GM23338 (cell line): Measurements from ENCODE around the gene MERTK.

ENCODE experiments used
- CREB1 ChIP-seq: fragments of 250-450 bp; sonication (Bioruptor Pico); IDR thresholded peaks from 2 replicates; pipeline ENCODE4 v1.5.0; 2020; ENCODE audit warnings: low read depth, mild to moderate bottlenecking, moderate library complexity
- CTCF ChIP-seq, 2 experiments: fragments of 200-600 bp in 1 of 2; sonication (generic) in 1 of 2; conservative IDR thresholded peaks; 2 replicates each; pipeline versions ENCODE4 v1.5.1 to v1.6.1; 2016 to 2017; ENCODE audit warnings: antibody characterized with exemption in 2 of 2, low read depth in 2 of 2, mild to moderate bottlenecking in 2 of 2, moderate library complexity in 1 of 2
- EZH2 ChIP-seq: fragments of 200-600 bp; sonication (generic); IDR thresholded peaks from one replicate; pipeline ENCODE4 v1.8.0; 2017; ENCODE audit warnings: antibody characterized with exemption, mild to moderate bottlenecking, low read depth; ENCODE audit not compliant: unreplicated experiment
- EZH2phosphoT487 ChIP-seq: fragments of 200-600 bp; sonication (generic); IDR thresholded peaks from one replicate; pipeline ENCODE4 v1.8.1; 2018; ENCODE audit warnings: antibody characterized with exemption; ENCODE audit not compliant: unreplicated experiment
- JUNB ChIP-seq: IDR thresholded peaks from one replicate; pipeline ENCODE4 v1.6.1; 2016; ENCODE audit warnings: antibody characterized with exemption; ENCODE audit not compliant: unreplicated experiment
- NANOG ChIP-seq: IDR thresholded peaks from 2 replicates; pipeline ENCODE4 v1.6.1; 2016; ENCODE audit warnings: antibody characterized with exemption, borderline replicate concordance
- POLR2AphosphoS5 ChIP-seq: IDR thresholded peaks from 2 replicates; pipeline ENCODE4 v1.6.1; 2016; ENCODE audit warnings: antibody characterized with exemption, low read depth
- STAT1 ChIP-seq: IDR thresholded peaks from one replicate; pipeline ENCODE4 v1.6.1; 2016; ENCODE audit warnings: antibody characterized with exemption; ENCODE audit not compliant: unreplicated experiment
- ZNF114 ChIP-seq: fragments of 250-450 bp; sonication (Bioruptor Pico); IDR thresholded peaks from 2 replicates; pipeline ENCODE4 v1.5.0; 2020; ENCODE audit warnings: mild to moderate bottlenecking, moderate library complexity
- ZNF331 ChIP-seq: fragments of 250-450 bp; sonication (Bioruptor Pico); IDR thresholded peaks from 2 replicates; pipeline ENCODE4 v1.5.0; 2020; ENCODE audit warnings: low read depth, mild to moderate bottlenecking, moderate library complexity
- TF ChIP-seq, protein P1 (sequence below): IDR thresholded peaks from one replicate; pipeline ENCODE4 v1.6.1; 2018; ENCODE audit warnings: antibody characterized with exemption; ENCODE audit not compliant: unreplicated experiment

DNA sequence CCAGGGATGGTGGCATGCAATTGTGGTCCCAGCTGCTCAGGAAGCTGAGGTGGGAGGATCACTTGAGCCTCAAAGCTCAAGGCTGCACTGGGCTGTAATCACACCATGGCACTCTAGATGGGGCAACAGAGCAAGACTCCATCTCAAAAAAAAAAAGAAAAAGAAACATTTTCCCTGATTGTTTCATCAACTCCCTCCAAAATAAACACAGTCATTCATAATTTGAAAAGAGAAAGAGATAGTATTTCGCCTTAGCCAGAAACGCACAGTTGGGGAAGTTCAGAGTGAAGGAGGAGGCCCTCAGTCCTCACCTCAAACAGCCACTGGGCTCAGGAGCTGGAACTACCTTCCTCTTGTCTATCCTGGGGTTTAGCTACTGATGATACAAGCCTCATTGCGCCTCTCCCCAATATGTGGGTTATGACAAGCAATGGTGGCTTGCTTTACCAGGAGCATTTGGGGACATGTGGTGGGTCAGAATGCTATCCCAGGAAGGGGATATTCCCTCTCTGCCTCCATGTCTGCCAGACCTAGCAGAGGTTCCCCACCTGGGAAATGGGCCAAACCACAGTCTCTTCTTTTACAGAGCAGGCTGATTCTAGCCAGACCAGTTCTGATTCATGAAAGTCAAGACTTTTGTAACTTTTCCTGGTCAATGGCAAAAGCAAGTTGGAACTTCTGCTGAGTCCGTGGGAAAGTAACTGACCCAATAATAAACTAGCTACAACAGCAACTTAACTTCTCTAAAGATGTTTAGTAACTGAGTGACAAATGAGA lies 134.5 kb downstream of the MERTK start:
- TF ChIP-seq POLR2AphosphoS5 (no peak), CTCF (conservative IDR thresholded peaks at IDR 0.05; ENCODE audit: low read depth in 2 of 2) (no peak), CREB1 (CRISPR knock-in tag) (no peak), EZH2 (no peak), STAT1 (no peak), EZH2phosphoT487 (no peak), NANOG (no peak), ZNF114 (CRISPR knock-in tag) (no peak), JUNB (no peak), ZNF331 (CRISPR knock-in tag) (no peak)
- TF ChIP-seq, protein P1, sequence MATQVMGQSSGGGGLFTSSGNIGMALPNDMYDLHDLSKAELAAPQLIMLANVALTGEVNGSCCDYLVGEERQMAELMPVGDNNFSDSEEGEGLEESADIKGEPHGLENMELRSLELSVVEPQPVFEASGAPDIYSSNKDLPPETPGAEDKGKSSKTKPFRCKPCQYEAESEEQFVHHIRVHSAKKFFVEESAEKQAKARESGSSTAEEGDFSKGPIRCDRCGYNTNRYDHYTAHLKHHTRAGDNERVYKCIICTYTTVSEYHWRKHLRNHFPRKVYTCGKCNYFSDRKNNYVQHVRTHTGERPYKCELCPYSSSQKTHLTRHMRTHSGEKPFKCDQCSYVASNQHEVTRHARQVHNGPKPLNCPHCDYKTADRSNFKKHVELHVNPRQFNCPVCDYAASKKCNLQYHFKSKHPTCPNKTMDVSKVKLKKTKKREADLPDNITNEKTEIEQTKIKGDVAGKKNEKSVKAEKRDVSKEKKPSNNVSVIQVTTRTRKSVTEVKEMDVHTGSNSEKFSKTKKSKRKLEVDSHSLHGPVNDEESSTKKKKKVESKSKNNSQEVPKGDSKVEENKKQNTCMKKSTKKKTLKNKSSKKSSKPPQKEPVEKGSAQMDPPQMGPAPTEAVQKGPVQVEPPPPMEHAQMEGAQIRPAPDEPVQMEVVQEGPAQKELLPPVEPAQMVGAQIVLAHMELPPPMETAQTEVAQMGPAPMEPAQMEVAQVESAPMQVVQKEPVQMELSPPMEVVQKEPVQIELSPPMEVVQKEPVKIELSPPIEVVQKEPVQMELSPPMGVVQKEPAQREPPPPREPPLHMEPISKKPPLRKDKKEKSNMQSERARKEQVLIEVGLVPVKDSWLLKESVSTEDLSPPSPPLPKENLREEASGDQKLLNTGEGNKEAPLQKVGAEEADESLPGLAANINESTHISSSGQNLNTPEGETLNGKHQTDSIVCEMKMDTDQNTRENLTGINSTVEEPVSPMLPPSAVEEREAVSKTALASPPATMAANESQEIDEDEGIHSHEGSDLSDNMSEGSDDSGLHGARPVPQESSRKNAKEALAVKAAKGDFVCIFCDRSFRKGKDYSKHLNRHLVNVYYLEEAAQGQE = no peak
